Liver (tissue), 9 donors: ENCODE results near the gene INSYN2B. TPM values are rescaled to one million over a fixed set of nuclear protein-coding genes. Genes with fewer than 3 reads are reported as not detected.

Experiments used
- DNase-seq: peaks from one replicate; pipeline ENCODE4 v3.0.0-alpha.2; 2017; ENCODE audit warnings: low spot score
- H3K27ac ChIP-seq, 2 donors: one replicate each; pipeline ENCODE4 v1.7.0; 2013; ENCODE audit warnings: inconsistent platforms in 2 of 2, low read length in 2 of 2, control low read depth in 1 of 2, low read depth in 1 of 2, mild to moderate bottlenecking in 1 of 2
- H3K27me3 ChIP-seq, 4 donors: one replicate each; pipeline versions ENCODE4 v1.6.1 to v1.7.0; 2013; ENCODE audit warnings: low read length in 3 of 4, inconsistent platforms in 1 of 4, mild to moderate bottlenecking in 1 of 4, moderate library complexity in 1 of 4; ENCODE audit not compliant: control insufficient read depth in 4 of 4, insufficient read depth in 4 of 4
- H3K36me3 ChIP-seq, 4 donors: one replicate each; pipeline versions ENCODE4 v1.6.1 to v1.7.0; 2013; ENCODE audit warnings: low read length in 3 of 4, mild to moderate bottlenecking in 3 of 4, low read depth in 1 of 4, moderate library complexity in 1 of 4; ENCODE audit not compliant: control insufficient read depth in 4 of 4, insufficient read depth in 3 of 4
- H3K4me1 ChIP-seq, 4 donors: one replicate each; pipeline versions ENCODE4 v1.6.1 to v1.7.0; 2013; ENCODE audit warnings: low read length in 3 of 4, mild to moderate bottlenecking in 3 of 4, moderate library complexity in 1 of 4; ENCODE audit not compliant: control insufficient read depth in 4 of 4, insufficient read depth in 4 of 4
- H3K4me3 ChIP-seq, 3 donors: one replicate each; pipeline versions ENCODE4 v1.6.1 to v1.7.0; 2013; ENCODE audit warnings: low read length in 3 of 3, control low read depth in 1 of 3, low read depth in 1 of 3, mild to moderate bottlenecking in 1 of 3
- H3K9ac ChIP-seq, 2 donors: one replicate each; pipeline ENCODE4 v1.7.0; 2013; ENCODE audit warnings: low read length in 2 of 2, mild to moderate bottlenecking in 2 of 2, moderate library complexity in 2 of 2, control low read depth in 1 of 2, low read depth in 1 of 2
- H3K9me3 ChIP-seq, 4 donors: one replicate each; pipeline versions ENCODE4 v1.6.1 to v1.7.0; 2013; ENCODE audit warnings: low read length in 3 of 4; ENCODE audit not compliant: control insufficient read depth in 4 of 4
- CTCF ChIP-seq: fragments of 150-350 bp; IDR thresholded peaks from 2 replicates; pipeline ENCODE4 v1.5.1; 2017; ENCODE audit warnings: improper control_type of control experiment, low read depth, low read length; ENCODE audit not compliant: missing input control
- EGR1 ChIP-seq, 2 donors: IDR thresholded peaks; 2 replicates each; pipeline ENCODE4 v1.6.1; 2016 to 2018; ENCODE audit warnings: antibody characterized with exemption in 2 of 2, low read depth in 2 of 2
- FOXA1 ChIP-seq: IDR thresholded peaks from 2 replicates; pipeline ENCODE4 v1.6.1; 2016; ENCODE audit warnings: antibody characterized with exemption
- FOXA2 ChIP-seq: IDR thresholded peaks from 2 replicates; pipeline ENCODE4 v1.6.1; 2016; ENCODE audit warnings: antibody characterized with exemption
- GABPA ChIP-seq, 2 donors: IDR thresholded peaks in 1 of 2; conservative IDR thresholded peaks in 1 of 2; 2 replicates each; pipeline ENCODE4 v1.6.1; 2016; ENCODE audit warnings: antibody characterized with exemption in 2 of 2, mild to moderate bottlenecking in 1 of 2, moderate library complexity in 1 of 2
- HNF4A ChIP-seq, 2 donors: conservative IDR thresholded peaks; 2 replicates each; pipeline ENCODE4 v1.6.1; 2016; ENCODE audit warnings: antibody characterized with exemption in 2 of 2, mild to moderate bottlenecking in 2 of 2
- HNF4G ChIP-seq: IDR thresholded peaks from 2 replicates; pipeline ENCODE4 v1.6.1; 2016; ENCODE audit warnings: antibody characterized with exemption
- JUND ChIP-seq, 2 donors: IDR thresholded peaks; 2 replicates each; pipeline ENCODE4 v1.6.1; 2016; ENCODE audit warnings: antibody characterized with exemption in 2 of 2
- MAX ChIP-seq: IDR thresholded peaks from 2 replicates; pipeline ENCODE4 v1.6.1; 2016; ENCODE audit warnings: antibody characterized with exemption
- NR2F2 ChIP-seq: IDR thresholded peaks from 2 replicates; pipeline ENCODE4 v1.6.1; 2016; ENCODE audit warnings: antibody characterized with exemption
- RAD21 ChIP-seq, 2 donors: IDR thresholded peaks; 2 replicates each; pipeline ENCODE4 v1.6.1; 2016; ENCODE audit warnings: antibody characterized with exemption in 2 of 2, mild to moderate bottlenecking in 2 of 2
- REST ChIP-seq: IDR thresholded peaks from 2 replicates; pipeline ENCODE4 v1.6.1; 2016; ENCODE audit warnings: antibody characterized with exemption, mild to moderate bottlenecking
- RXRA ChIP-seq, 2 donors: IDR thresholded peaks; 2 replicates each; pipeline ENCODE4 v1.6.1; 2017 to 2018; ENCODE audit warnings: antibody characterized with exemption in 2 of 2, mild to moderate bottlenecking in 1 of 2
- SP1 ChIP-seq: IDR thresholded peaks from 2 replicates; pipeline ENCODE4 v1.6.1; 2018; ENCODE audit warnings: antibody characterized with exemption, mild to moderate bottlenecking
- TAF1 ChIP-seq: conservative IDR thresholded peaks from 2 replicates; pipeline ENCODE4 v1.6.1; 2016; ENCODE audit warnings: antibody characterized with exemption, mild to moderate bottlenecking
- YY1 ChIP-seq: IDR thresholded peaks from 2 replicates; pipeline ENCODE4 v1.6.1; 2016; ENCODE audit warnings: antibody characterized with exemption, mild to moderate bottlenecking
- ZBTB33 ChIP-seq: IDR thresholded peaks from 2 replicates; pipeline ENCODE4 v1.6.1; 2016; ENCODE audit warnings: antibody characterized with exemption
- WGBS: extraction: QIAGEN DNeasy Blood & Tissue Kit; methylation state at CpG from one replicate; pipeline ENCODE4 v1.1.7; 2013; 5-methylcytosine and 5-hydroxymethylcytosine counted together
- polyA plus RNA-seq, 2 donors: library from polyadenylated mRNA; stranded (reverse) in 1 of 2; unstranded in 1 of 2; fragments of 200-250 nt in 1 of 2; fragments of >200 nt in 1 of 2; fragmentation: Nextera tagmentation in 1 of 2; extraction: Ambion mirVana in 1 of 2; gene quantifications; one replicate each; pipeline versions ENCODE4 v1.2.1 to v1.2.3, GENCODE V29; 2013 to 2015
- total RNA-seq, 2 donors: library from RNA; depleted of rRNA; stranded (reverse); fragments of >200 nt; gene quantifications; one replicate each; pipeline ENCODE4 v1.2.3, GENCODE V29; 2014
- TF ChIP-seq, protein P1 (sequence below): IDR thresholded peaks from 2 replicates; pipeline ENCODE4 v1.6.1; 2016; ENCODE audit warnings: antibody characterized with exemption
- donor health status: healthy.
- donor health status: healthy.
- donor health status: healthy.
- donor health status: healthy.
- donor health status: healthy.

Gene INSYN2B
- total and polyA plus RNA-seq, 4 donors: 0.08 to 0.33 (median 0.13) TPM; not detected in 1

DNA sequence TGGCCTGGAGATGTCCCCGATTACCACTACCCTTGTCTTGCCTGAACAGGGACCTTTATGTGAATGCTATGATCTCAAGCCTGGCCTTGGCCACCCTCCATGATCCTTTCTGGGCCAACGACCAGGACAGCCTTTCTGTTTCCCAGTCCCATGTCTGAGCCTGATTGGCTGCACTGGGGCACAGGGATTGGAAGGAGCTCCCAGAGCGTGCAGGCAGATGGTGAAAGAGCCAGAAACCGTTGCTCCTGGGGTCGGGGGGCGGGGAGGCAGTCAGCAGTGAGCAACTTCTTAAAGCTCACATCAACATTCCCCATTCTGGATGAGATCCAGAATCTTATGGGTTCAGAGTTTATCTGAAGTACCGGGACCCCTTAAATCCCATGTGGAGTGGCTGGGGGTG is 84.4 kb downstream of the INSYN2B start (continued):
- TF ChIP-seq, protein P1, sequence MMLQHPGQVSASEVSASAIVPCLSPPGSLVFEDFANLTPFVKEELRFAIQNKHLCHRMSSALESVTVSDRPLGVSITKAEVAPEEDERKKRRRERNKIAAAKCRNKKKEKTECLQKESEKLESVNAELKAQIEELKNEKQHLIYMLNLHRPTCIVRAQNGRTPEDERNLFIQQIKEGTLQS: no peak
- TF ChIP-seq TAF1: no peak

- Histone ChIP-seq H3K4me3 (no peak overlapping the region), H3K36me3 (no peaks in the 10 kb centered on the region), H3K4me1 (no peaks in the 10 kb centered on the region), H3K9ac (no peak overlapping the region), H3K27ac (no peak overlapping the region), H3K9me3 (no peaks in the 10 kb centered on the region), H3K27me3 (no peaks in the 10 kb centered on the region)
- no peak for DNase-seq
- WGBS: 47% methylated on average over 2 of the region's 2 CpGs
- TF ChIP-seq, protein P1: no peak
- TF ChIP-seq ZBTB33 (no peak), SP1 (no peak), HNF4G (no peak), MAX (no peak), RXRA (IDR thresholded peaks at IDR 0.05) (no peak), JUND (IDR thresholded peaks at IDR 0.05) (no peak), FOXA2 (no peak), YY1 (no peak), CTCF (no peak), HNF4A (conservative IDR thresholded peaks at IDR 0.05) (no peak), REST (no peak), GABPA (IDR thresholded peaks at IDR 0.05 in 1 of 2, conservative IDR thresholded peaks at IDR 0.05 in 1 of 2) (no peak), TAF1 (no peak), EGR1 (IDR thresholded peaks at IDR 0.05; ENCODE audit: low read depth in 2 of 2) (no peak), NR2F2 (no peak), FOXA1 (no peak), RAD21 (IDR thresholded peaks at IDR 0.05) (no peak)
Measured at GRCh38 chr5:169893571-169893970, 86.7 kb downstream of the INSYN2B start.
